Vagina (tissue), 2 donors: ENCODE measurements around the gene PSMD14. TPM values are rescaled to one million over a fixed set of nuclear protein-coding genes. Genes with fewer than 3 reads are reported as not detected.

ENCODE experiments used
- DNase-seq, 2 donors: peaks; one replicate each; pipeline ENCODE4 v3.0.0-alpha.2; 2017; ENCODE audit errors: extremely low spot score in 2 of 2
- H3K27ac ChIP-seq: fragments of 200-600 bp; sonication (generic); one replicate; pipeline ENCODE4 v1.5.1; 2019
- H3K27me3 ChIP-seq: fragments of 200-600 bp; sonication (generic); one replicate; pipeline ENCODE4 v1.5.1; 2019
- H3K36me3 ChIP-seq, 2 donors: fragments of 200-600 bp; sonication (generic); one replicate each; pipeline ENCODE4 v1.5.1; 2017 to 2019
- H3K4me1 ChIP-seq: fragments of 200-600 bp; sonication (generic); one replicate; pipeline ENCODE4 v1.5.1; 2019
- H3K4me3 ChIP-seq, 2 donors: fragments of 200-600 bp; sonication (generic); 1 replicate in 1 of 2; 2 replicates in 1 of 2; pipeline ENCODE4 v1.5.1; 2016 to 2019
- H3K9me3 ChIP-seq: fragments of 200-600 bp; sonication (generic); one replicate; pipeline ENCODE4 v1.5.1; 2019
- CTCF ChIP-seq, 3 experiments: fragments of 450-650 bp in 2 of 3; fragments of 200-600 bp in 1 of 3; sonication (generic) in 1 of 3; IDR thresholded peaks; one replicate each; pipeline ENCODE4 v1.5.1; 2017 to 2019; ENCODE audit warnings: antibody characterized with exemption in 3 of 3, mild to moderate bottlenecking in 2 of 3, moderate library complexity in 2 of 3
- POLR2A ChIP-seq, 2 donors: fragments of 450-650 bp; IDR thresholded peaks; one replicate each; pipeline ENCODE4 v1.6.1; 2017; ENCODE audit warnings: antibody characterized with exemption in 2 of 2, mild to moderate bottlenecking in 2 of 2, moderate library complexity in 2 of 2
- POLR2AphosphoS5 ChIP-seq, 2 donors: sonication (generic); formaldehyde crosslinking; IDR thresholded peaks; one replicate each; pipeline ENCODE4 v1.9.0; 2017; ENCODE audit warnings: antibody characterized with exemption in 2 of 2, mild to moderate bottlenecking in 2 of 2, low read depth in 1 of 2; ENCODE audit not compliant: insufficient read depth in 1 of 2
- intact Hi-C: fragments of 100-400 bp; cut with DNase I; formaldehyde crosslinking; loops from one replicate; pipeline ENCODE4 v1.15.1; 2023
- total RNA-seq: library from RNA; depleted of rRNA; stranded (reverse); fragments of >200 nt; gene quantifications from one replicate; pipeline ENCODE4 v1.2.3, GENCODE V29; 2016

Gene PSMD14
- total RNA-seq, 1 donor from 2014 or later: 34.4 TPM

- no peaks in the 10 kb centered on the region for H3K9me3 ChIP-seq
- H3K27me3 ChIP-seq: no peaks in the 10 kb centered on the region
- intact Hi-C loops: no loop called here
- H3K27ac ChIP-seq: no peak overlapping the region
- H3K4me3 ChIP-seq: no peak overlapping the region
- H3K4me1 ChIP-seq: no peaks in the 10 kb centered on the region
- no peaks in the 10 kb centered on the region for H3K36me3 ChIP-seq
- DNase-seq: no peak
- TF ChIP-seq POLR2A (IDR thresholded peaks at IDR 0.05) (no peak), CTCF (IDR thresholded peaks at IDR 0.05) (no peak), POLR2AphosphoS5 (IDR thresholded peaks at IDR 0.05; ENCODE audit: insufficient read depth in 1 of 2, low read depth in 1 of 2) (no peak)
Measured at GRCh38 chr2:161362568-161363166, 54.4 kb downstream of the PSMD14 start.

- Histone ChIP-seq H3K27me3 (no peaks in the 10 kb centered on the region), H3K36me3 (peaks cover 0 to 6% of the 10 kb centered on the region in 2 donors), H3K4me1 (no peaks in the 10 kb centered on the region), H3K9me3 (no peaks in the 10 kb centered on the region), H3K27ac (no peak overlapping the region), H3K4me3 (no peak overlapping the region)
- intact Hi-C loops: no loop called here
- DNase-seq: no peak
- TF ChIP-seq POLR2A (IDR thresholded peaks at IDR 0.05) (no peak), CTCF (IDR thresholded peaks at IDR 0.05) (no peak), POLR2AphosphoS5 (IDR thresholded peaks at IDR 0.05; ENCODE audit: insufficient read depth in 1 of 2, low read depth in 1 of 2) (no peak)
Measured at GRCh38 chr2:161367675-161368074, 59.5 kb downstream of the PSMD14 start.

- H3K27me3 ChIP-seq: no peaks in the 10 kb centered on the region
- H3K36me3 ChIP-seq: peaks cover 0 to 6% of the 10 kb centered on the region in 2 donors
- no peaks in the 10 kb centered on the region for H3K4me1 ChIP-seq
- TF ChIP-seq CTCF (IDR thresholded peaks at IDR 0.05) (no peak), POLR2AphosphoS5 (IDR thresholded peaks at IDR 0.05; ENCODE audit: insufficient read depth in 1 of 2, low read depth in 1 of 2) (no peak)
- no peak overlapping the region for H3K27ac ChIP-seq
- intact Hi-C loops: no loop called here
- no peaks in the 10 kb centered on the region for H3K9me3 ChIP-seq
- no peak for DNase-seq
- H3K4me3 ChIP-seq: no peak overlapping the region
Measured at GRCh38 chr2:161369311-161369710, 61.1 kb downstream of the PSMD14 start.

DNA sequence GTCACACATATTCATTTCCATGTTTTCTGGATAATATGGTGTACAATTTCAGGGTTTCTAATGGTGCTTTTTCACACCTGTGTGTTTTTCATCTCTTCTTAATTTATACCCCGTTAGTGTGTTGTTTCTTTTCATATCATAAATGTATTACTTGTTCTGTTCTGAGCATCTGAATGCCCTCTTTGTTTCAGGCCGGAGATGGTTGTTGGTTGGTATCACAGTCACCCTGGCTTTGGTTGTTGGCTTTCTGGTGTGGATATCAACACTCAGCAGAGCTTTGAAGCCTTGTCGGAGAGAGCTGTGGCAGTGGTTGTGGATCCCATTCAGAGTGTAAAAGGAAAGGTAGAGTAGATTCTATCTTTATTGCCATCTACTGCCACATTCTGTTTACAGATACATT is 62.8 kb downstream of the PSMD14 start:
- TF ChIP-seq POLR2A (IDR thresholded peaks at IDR 0.05) (no peak), CTCF (IDR thresholded peaks at IDR 0.05) (no peak), POLR2AphosphoS5 (IDR thresholded peaks at IDR 0.05; ENCODE audit: insufficient read depth in 1 of 2, low read depth in 1 of 2) (no peak)
- H3K9me3 ChIP-seq: no peaks in the 10 kb centered on the region

DNA sequence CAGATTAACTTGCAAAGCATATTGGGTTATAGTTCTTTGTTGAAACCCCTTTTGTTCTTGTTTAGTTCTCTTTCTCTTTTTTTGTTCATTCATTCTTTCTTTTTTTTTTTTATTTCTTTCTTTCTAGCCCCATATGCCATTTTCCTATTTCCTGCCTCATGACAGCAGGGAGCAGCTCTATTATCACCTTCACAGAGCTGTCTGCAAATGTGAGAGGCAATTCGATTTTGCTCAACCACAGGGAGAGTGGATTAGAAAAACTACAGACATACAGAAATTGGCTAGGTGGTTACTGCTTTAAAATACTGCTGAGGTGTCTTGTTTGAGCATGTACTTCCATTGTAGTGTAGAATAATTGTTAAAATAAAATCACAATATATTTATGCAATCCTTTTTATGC is 63.6 kb downstream of the PSMD14 start:
- Histone ChIP-seq H3K27me3 (no peaks in the 10 kb centered on the region), H3K9me3 (no peaks in the 10 kb centered on the region)

More for the DNA sequence above, 62.8 kb downstream of the PSMD14 start:
- DNase-seq: no peak
- H3K4me1 ChIP-seq: no peaks in the 10 kb centered on the region
- H3K4me3 ChIP-seq: no peak overlapping the region
- intact Hi-C loops: no loop called here
- peaks cover 0 to 6% of the 10 kb centered on the region in 2 donors for H3K36me3 ChIP-seq
- H3K27me3 ChIP-seq: no peaks in the 10 kb centered on the region
- no peak overlapping the region for H3K27ac ChIP-seq

More for the DNA sequence above, 63.6 kb downstream of the PSMD14 start:
- intact Hi-C loops: no loop called here
- peaks cover 0 to 6% of the 10 kb centered on the region in 2 donors for H3K36me3 ChIP-seq
- H3K4me3 ChIP-seq: no peak overlapping the region
- no peak overlapping the region for H3K27ac ChIP-seq
- TF ChIP-seq CTCF (IDR thresholded peaks at IDR 0.05) (no peak), POLR2AphosphoS5 (IDR thresholded peaks at IDR 0.05; ENCODE audit: insufficient read depth in 1 of 2, low read depth in 1 of 2) (no peak), POLR2A (IDR thresholded peaks at IDR 0.05) (no peak)
- no peaks in the 10 kb centered on the region for H3K4me1 ChIP-seq
- no peak for DNase-seq
